Measurements from ENCODE around the gene PSTPIP2. TPM values are rescaled to one million over a fixed set of nuclear protein-coding genes. Genes with fewer than 3 reads are reported as not detected.
"Not testable (repeated sequence)": the region's sequence is repeated elsewhere in the genome, so short reads cannot be mapped to it uniquely, and the experiment has no call there.

PSTPIP2 gene
- total RNA-seq, 2 experiments from 2014 or later, result 12.6 to 12.9 TPM

- no peak for DNase-seq
- Mint-ChIP-seq H3K36me3 (peaks cover 12% of the 10 kb centered on the region), H3K27ac (no peak overlapping the region), H3K4me1 (no peaks in the 10 kb centered on the region), H3K9me3 (peaks cover 4% of the 10 kb centered on the region), H3K27me3 (no peaks in the 10 kb centered on the region), H3K4me3 (no peak overlapping the region)
- POLR2A ChIA-PET, result no interaction called here
- ATAC-seq (ENCODE audit: low read depth), result no peak
These were observed 64.9 kb downstream of the PSTPIP2 start for GRCh38 chr18:46007165-46007564.

- H3K4me1 Mint-ChIP-seq, result peaks cover 21% of the 10 kb centered on the region
- no peaks in the 10 kb centered on the region for H3K27me3 Mint-ChIP-seq
- POLR2A ChIA-PET, result no interaction called here
- H3K27ac Mint-ChIP-seq, result no peak overlapping the region
- peaks cover 12% of the 10 kb centered on the region for H3K36me3 Mint-ChIP-seq
- DNase-seq, result no peak
- ATAC-seq (ENCODE audit: low read depth), result no peak
- H3K9me3 Mint-ChIP-seq, result peaks cover 11% of the 10 kb centered on the region
- no peak overlapping the region for H3K4me3 Mint-ChIP-seq
These were observed 69.1 kb downstream of the PSTPIP2 start for GRCh38 chr18:46002934-46003333.

GRCh38 chr18:46001892-46002291 is 70.2 kb downstream of the PSTPIP2 start:
- DNase-seq (no peak), ATAC-seq (ENCODE audit: low read depth) (no peak)
- Mint-ChIP-seq H3K27ac (no peak overlapping the region), H3K4me1 (peaks cover 25% of the 10 kb centered on the region), H3K4me3 (no peak overlapping the region), H3K27me3 (no peaks in the 10 kb centered on the region), H3K9me3 (peaks cover 11% of the 10 kb centered on the region), H3K36me3 (peaks cover 12% of the 10 kb centered on the region)
- POLR2A ChIA-PET, result no interaction called here

- POLR2A ChIA-PET, result no interaction called here
- no peak overlapping the region for H3K4me3 Mint-ChIP-seq
- no peaks in the 10 kb centered on the region for H3K27me3 Mint-ChIP-seq
- H3K27ac Mint-ChIP-seq, result no peak overlapping the region
- peaks cover 11% of the 10 kb centered on the region for H3K9me3 Mint-ChIP-seq
- peaks cover 25% of the 10 kb centered on the region for H3K4me1 Mint-ChIP-seq
- ATAC-seq (ENCODE audit: low read depth), result no peak
- peaks cover 12% of the 10 kb centered on the region for H3K36me3 Mint-ChIP-seq
- no peak for DNase-seq
These were observed 71.0 kb downstream of the PSTPIP2 start for GRCh38 chr18:46001074-46001473.

- DNase-seq (no peak), ATAC-seq (ENCODE audit: low read depth) (no peak)
- Mint-ChIP-seq H3K9me3 (peaks cover 11% of the 10 kb centered on the region), H3K27ac (peak overlapping the region; percentile 34), H3K4me1 (peaks cover 27% of the 10 kb centered on the region), H3K4me3 (no peak overlapping the region), H3K27me3 (no peaks in the 10 kb centered on the region), H3K36me3 (peaks cover 15% of the 10 kb centered on the region)
- POLR2A ChIA-PET, result no interaction called here
These were observed 72.5 kb downstream of the PSTPIP2 start for GRCh38 chr18:45999536-45999935.

DNA sequence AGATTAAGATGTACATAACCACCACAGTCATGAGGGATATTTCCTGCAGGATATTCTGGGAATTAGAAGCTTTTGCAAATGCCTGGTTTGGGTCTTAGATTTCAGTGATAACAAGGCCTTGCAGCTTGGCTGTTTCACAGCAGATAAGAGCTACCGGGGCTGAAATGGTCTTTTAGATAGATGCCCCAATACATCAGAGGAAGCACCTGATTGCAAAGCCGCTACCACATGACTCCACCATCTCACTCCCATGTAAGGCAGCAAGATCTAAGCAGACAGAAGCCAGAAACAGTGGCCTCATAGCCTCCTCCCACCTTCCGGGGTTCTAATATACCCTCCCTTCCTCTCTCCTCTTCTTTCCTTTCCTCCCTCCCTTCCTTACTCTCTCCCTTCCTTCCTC is 73.8 kb downstream of the PSTPIP2 start:
- ATAC-seq (ENCODE audit: low read depth) (peak; percentile 91), DNase-seq (no peak)
- peaks cover 11% of the 10 kb centered on the region for H3K9me3 Mint-ChIP-seq
- peak overlapping the region; percentile 93 for H3K27ac Mint-ChIP-seq
- H3K4me1 Mint-ChIP-seq, result peaks cover 27% of the 10 kb centered on the region
- POLR2A ChIA-PET, result interaction anchor here (0.9 to 2.1 kb wide), 6 partner anchors 11 to 75 kb away, joined by 3 to 8 read pairs (median 6); no protein-coding TSS in a partner anchor
- no peaks in the 10 kb centered on the region for H3K27me3 Mint-ChIP-seq
- peak overlapping the region; percentile 77 for H3K4me3 Mint-ChIP-seq
- H3K36me3 Mint-ChIP-seq, result peaks cover 17% of the 10 kb centered on the region

DNA sequence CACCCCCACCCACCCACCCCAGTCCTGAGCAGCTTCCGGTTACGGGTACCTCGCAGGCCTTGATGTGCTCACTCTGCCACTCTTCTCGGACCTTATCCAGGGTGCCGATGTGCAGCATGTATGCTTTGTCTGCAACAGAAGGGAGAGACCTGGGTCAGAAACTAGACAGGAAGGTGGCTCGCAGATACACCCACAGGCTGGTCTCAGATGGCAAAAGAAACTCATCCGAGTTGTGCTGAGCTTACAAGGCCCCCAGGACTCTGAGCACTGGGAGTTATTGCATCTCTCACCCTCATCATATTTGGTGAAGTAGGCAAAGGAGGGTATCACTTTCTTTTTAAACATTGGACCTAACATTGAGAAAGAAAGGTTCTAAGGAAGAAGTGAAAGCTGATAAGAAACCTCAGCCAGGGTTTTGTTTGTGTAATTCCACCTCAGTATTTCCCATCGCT is 74.3 kb downstream of the PSTPIP2 start:
- Mint-ChIP-seq H3K4me1 (peaks cover 27% of the 10 kb centered on the region), H3K27ac (peak overlapping the region; percentile 93), H3K27me3 (no peaks in the 10 kb centered on the region), H3K9me3 (peaks cover 9% of the 10 kb centered on the region), H3K4me3 (peak overlapping the region; percentile 77), H3K36me3 (peaks cover 13% of the 10 kb centered on the region)
- DNase-seq, result peak; percentile 53
- ATAC-seq (ENCODE audit: low read depth), result peak; percentile 61
- POLR2A ChIA-PET, result interaction anchor here (0.8 to 2.1 kb wide), 7 partner anchors 11 to 333 kb away, joined by 3 to 8 read pairs (median 6); no protein-coding TSS in a partner anchor

DNA sequence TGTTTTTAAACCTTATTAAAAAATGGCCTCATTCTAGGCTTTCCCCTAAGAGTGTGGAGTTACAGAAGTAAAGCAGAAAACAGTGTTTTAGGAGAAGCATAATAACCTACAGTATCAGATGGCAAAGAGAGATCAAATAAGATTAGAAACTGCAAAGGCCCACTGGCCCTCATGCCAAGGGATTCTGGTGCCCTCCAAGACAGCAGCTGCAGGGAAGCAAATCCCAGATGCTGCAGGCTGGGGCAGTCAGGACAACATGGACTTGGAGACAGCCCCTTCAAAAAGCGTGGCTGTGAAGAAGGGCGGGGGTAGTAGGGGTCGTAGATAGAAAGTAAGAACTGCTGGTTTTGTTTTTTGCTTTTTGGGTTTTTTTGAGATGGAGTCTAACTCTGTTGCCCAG is 76.6 kb downstream of the PSTPIP2 start:
- H3K4me3 Mint-ChIP-seq, result no peak overlapping the region
- no peak overlapping the region for H3K27ac Mint-ChIP-seq
- POLR2A ChIA-PET, result no interaction called here

DNA sequence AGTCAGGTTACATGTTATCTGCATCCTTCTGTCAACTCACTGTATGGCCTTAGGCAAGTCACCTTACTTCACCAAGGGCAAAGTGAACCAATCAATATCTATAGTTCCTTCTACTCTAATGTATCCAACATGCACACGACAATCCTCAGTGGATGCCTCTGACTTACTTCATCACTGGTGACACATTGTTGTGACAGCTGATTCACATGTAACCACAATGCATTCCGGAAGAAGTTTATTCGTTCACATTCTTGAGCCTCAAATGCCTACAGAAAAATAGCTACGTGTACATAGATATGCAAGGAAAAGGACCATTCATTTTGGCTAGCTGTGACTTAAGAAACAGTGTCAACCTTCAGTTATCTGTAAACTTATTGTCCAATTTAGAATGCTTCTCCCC is 78.6 kb downstream of the PSTPIP2 start:
- Mint-ChIP-seq H3K36me3 (peaks cover 13% of the 10 kb centered on the region), H3K27me3 (no peaks in the 10 kb centered on the region), H3K4me1 (peaks cover 10% of the 10 kb centered on the region), H3K9me3 (no peaks in the 10 kb centered on the region), H3K4me3 (no peak overlapping the region), H3K27ac (no peak overlapping the region)
- ATAC-seq (ENCODE audit: low read depth) (no peak), DNase-seq (no peak)
- POLR2A ChIA-PET, result no interaction called here

More for the DNA sequence above, 76.6 kb downstream of the PSTPIP2 start:
- no peak for ATAC-seq (ENCODE audit: low read depth)
- Mint-ChIP-seq H3K36me3 (peaks cover 4% of the 10 kb centered on the region), H3K27me3 (no peaks in the 10 kb centered on the region), H3K9me3 (no peaks in the 10 kb centered on the region), H3K4me1 (peaks cover 21% of the 10 kb centered on the region)
- DNase-seq, result no peak

DNA sequence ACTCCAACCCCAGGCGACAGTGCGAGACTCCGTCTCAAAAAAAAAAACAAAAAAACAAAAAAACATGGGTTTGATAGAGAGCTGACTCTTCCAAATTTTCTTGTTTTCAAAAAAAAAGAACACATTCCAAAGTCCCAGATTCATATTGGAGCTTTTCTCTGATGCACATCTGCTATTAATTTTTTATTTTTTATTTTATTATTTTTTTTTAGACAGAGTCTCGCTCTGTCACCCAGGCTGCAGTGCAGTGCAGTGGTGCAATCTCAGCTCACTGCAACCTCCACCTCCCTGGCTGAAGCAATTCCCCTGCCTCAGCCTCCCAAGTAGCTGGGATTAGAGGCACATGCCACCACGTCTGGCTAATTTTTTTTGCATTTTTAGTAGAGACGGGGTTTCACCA is 79.5 kb downstream of the PSTPIP2 start:
- H3K27ac Mint-ChIP-seq; H3K9me3 Mint-ChIP-seq; DNase-seq; H3K27me3 Mint-ChIP-seq; ATAC-seq (ENCODE audit: low read depth); H3K4me1 Mint-ChIP-seq; H3K4me3 Mint-ChIP-seq; POLR2A ChIA-PET: not testable (repeated sequence)
- peaks cover 18% of the 10 kb centered on the region for H3K36me3 Mint-ChIP-seq

- ATAC-seq (ENCODE audit: low read depth) (no peak), DNase-seq (no peak)
- POLR2A ChIA-PET, result no interaction called here
- Mint-ChIP-seq H3K4me3 (no peak overlapping the region), H3K36me3 (peaks cover 18% of the 10 kb centered on the region), H3K27me3 (no peaks in the 10 kb centered on the region), H3K9me3 (no peaks in the 10 kb centered on the region), H3K27ac (no peak overlapping the region), H3K4me1 (peaks cover 2% of the 10 kb centered on the region)
These were observed 80.3 kb downstream of the PSTPIP2 start for GRCh38 chr18:45991788-45992187.

DNA sequence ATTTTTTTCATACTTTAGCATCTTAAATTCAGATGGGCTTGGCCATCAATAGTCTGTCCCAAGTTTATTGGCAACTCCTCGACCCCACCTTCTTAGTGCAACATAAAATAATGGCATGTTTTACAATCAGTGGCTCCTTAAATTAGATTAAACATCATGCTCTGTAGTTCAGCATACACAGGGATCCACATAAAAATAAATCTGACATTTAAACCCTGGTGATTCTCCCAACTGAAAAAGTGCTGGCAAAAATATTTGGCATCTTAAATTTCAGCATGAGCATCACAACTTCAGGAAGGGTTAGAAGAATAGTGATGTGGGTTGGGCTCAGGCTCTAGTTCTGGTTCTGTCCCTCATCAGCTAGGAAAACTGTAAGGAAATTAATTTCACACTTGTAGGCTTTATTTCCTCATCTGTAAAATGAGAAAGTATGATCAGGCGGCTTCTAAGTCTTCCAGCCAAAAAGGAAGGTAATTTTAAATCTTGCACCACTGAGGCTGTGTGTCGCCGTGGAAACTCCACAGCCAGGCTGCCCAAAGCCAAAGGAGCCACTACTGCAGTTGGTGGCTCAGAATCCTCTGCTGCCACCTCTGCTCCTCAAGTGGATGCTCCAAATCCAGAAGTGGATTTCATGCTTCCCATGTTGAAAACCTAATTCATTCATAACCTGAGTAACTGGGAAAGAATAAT is 87.4 kb downstream of the PSTPIP2 start:
- H3K4me3 Mint-ChIP-seq, result no peak overlapping the region
- H3K27ac Mint-ChIP-seq, result no peak overlapping the region
- DNase-seq (no peak), ATAC-seq (ENCODE audit: low read depth) (no peak)
- H3K9me3 Mint-ChIP-seq, result no peaks in the 10 kb centered on the region
- POLR2A ChIA-PET, result no interaction called here
- H3K4me1 Mint-ChIP-seq, result no peaks in the 10 kb centered on the region
- peaks cover 12% of the 10 kb centered on the region for H3K36me3 Mint-ChIP-seq
- no peaks in the 10 kb centered on the region for H3K27me3 Mint-ChIP-seq

DNA sequence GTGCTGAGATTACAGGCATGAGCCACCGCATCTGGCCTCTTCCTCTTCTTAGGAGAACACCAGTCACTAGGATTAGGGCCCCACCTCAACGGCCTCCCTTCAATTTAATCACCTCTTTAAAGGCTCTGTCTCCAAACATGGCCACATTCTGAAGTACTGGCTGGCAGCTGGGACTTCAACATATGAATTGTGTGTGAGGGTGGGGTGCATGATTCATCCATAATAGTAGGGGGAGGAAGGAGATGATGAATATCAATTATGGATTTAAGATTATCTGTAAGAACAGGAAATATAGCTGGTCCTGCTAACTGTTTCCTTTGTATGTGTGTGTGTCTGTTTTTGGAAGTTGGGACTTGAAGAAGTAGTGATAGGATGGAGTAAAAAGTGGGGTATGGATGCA is 90.2 kb downstream of the PSTPIP2 start:
- Mint-ChIP-seq H3K4me1 (no peaks in the 10 kb centered on the region), H3K9me3 (no peaks in the 10 kb centered on the region), H3K27me3 (no peaks in the 10 kb centered on the region), H3K27ac (no peak overlapping the region), H3K4me3 (no peak overlapping the region), H3K36me3 (no peaks in the 10 kb centered on the region)
- POLR2A ChIA-PET, result no interaction called here
- no peak for DNase-seq
- no peak for ATAC-seq (ENCODE audit: low read depth)

DNA sequence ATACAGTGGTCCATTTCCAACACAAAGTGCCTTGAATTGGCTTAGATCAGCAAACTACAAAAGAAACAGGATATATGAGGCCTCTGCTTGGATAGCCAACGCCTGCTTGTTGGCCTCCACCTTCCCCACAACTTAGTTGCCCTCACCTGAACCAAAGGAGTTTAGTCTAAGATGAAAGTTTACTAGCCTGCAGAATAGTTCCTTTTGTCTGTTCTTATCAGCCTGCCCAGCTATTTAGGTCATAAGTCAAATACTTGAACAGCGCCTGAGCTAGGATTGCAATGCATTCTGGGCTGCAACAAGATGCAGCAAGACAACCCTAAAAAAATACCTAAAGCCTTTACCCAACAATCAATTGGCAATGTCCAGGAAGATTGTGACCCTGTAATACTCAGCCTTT is 91.8 kb downstream of the PSTPIP2 start:
- POLR2A ChIA-PET, result no interaction called here
- H3K4me1 Mint-ChIP-seq, result peaks cover 1% of the 10 kb centered on the region

More for the DNA sequence above, 91.8 kb downstream of the PSTPIP2 start:
- no peak overlapping the region for H3K4me3 Mint-ChIP-seq
- H3K27ac Mint-ChIP-seq, result no peak overlapping the region
- H3K9me3 Mint-ChIP-seq, result no peaks in the 10 kb centered on the region
- H3K36me3 Mint-ChIP-seq, result no peaks in the 10 kb centered on the region
- ATAC-seq (ENCODE audit: low read depth), result no peak
- DNase-seq, result no peak
- H3K27me3 Mint-ChIP-seq, result no peaks in the 10 kb centered on the region

Data from activated naive CD8-positive, alpha-beta T cell treated with anti-CD3 and anti-CD28 coated beads, Interleukin-2, amount 10 ng/mL, durations not matched to agents 7 days and 5 days (primary cell).